ENCODE measurements around the gene PRIMPOL. TPM values are rescaled to one million over a fixed set of nuclear protein-coding genes. Genes with fewer than 3 reads are reported as not detected.
A peak's percentile ranks its signal among the peaks of the same experiment; 100 is the strongest.
"Not testable (repeated sequence)": the region's sequence is repeated elsewhere in the genome, so short reads cannot be mapped to it uniquely, and the experiment has no call there.

PRIMPOL gene
- total RNA-seq, 4 donors from 2014 or later, result 13.3 to 33.0 (median 25.0) TPM

DNA sequence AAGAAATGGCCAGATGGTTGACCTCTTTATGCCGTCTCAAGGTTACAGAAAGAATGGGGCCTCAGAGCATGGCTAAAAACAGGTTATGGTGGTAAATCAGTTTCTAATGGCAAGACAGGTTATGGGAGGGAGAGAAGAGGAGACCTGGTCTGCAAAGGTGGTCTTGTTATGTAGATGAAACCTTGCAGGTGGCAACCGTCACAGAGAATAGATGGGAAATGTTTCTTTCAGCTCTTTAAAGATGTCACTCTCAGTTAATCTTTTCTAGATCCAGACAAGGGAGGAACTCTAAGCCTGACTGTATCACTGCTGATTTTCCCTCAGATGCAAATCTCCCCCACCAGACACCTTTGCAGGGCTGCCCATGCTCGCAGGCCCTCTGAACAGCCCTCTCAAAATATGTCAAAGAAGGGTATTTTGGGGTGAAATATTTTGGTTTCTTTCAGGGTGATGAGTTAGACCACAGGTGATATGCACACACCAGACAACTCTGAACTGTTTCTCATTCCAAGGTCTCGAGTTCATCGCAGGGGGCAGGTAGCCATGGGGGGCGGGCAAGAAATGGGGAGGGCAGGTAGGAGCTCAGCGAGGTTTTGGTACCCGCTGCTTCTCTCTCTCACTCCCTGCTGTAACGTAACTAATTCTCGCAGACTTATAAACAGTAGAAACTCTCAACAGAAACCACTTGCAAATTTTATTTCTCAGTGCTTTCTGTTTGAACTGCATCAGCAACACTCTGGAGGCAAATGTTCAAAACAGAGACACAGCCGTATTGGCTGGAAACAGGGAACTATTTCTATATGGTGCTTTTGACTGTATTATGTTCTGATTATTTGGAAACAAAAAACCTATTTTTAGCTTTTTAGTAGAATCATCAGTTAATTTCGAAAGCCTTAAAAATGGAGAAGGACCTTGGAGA is 32.6 kb upstream of the PRIMPOL start:
- no peak overlapping the region for H3K27ac ChIP-seq
- no peak for DNase-seq
- H3K9me3 ChIP-seq, result no peaks in the 10 kb centered on the region
- H3K36me3 ChIP-seq, result no peaks in the 10 kb centered on the region
- TF ChIP-seq CTCF (IDR thresholded peaks at IDR 0.05), result no peak
- TF ChIP-seq POLR2A (IDR thresholded peaks at IDR 0.05), result no peak
- no peak overlapping the region for H3K4me3 ChIP-seq
- no peaks in the 10 kb centered on the region for H3K27me3 ChIP-seq
- no peaks in the 10 kb centered on the region for H3K4me1 ChIP-seq

DNA sequence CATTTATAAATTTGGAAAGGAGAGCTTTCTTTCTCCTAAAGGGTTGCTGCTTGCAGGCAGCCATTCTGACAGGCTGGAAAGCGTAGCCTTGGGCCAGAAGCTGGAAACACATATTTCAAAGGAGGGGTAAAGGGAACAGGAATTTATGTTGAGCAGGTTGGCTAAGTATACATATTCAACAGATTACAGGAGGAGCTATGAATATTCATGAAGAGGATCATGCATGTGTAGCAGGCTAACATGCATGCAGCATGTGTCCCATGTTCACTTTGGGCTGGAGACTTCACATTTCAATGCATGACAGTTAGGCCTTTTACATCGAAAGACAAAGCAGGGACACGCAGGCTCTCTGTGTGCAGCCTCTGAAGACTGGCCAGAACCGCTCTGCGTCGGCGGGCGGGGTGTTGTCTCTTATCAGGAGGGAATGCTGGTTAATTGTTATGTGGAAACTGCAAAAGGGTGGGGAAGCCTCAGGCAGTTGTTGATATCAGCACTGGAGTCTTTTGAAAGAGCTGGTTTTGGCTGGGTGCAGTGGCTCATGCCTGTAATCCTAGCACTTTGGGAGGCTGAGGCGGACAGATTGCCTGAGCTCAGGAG is 31.8 kb upstream of the PRIMPOL start:
- H3K36me3 ChIP-seq, result no peaks in the 10 kb centered on the region
- no peaks in the 10 kb centered on the region for H3K9me3 ChIP-seq
- TF ChIP-seq CTCF (IDR thresholded peaks at IDR 0.05) (no peak), POLR2A (IDR thresholded peaks at IDR 0.05) (no peak)
- H3K27me3 ChIP-seq, result no peaks in the 10 kb centered on the region
- no peak overlapping the region for H3K4me3 ChIP-seq
- no peak overlapping the region for H3K27ac ChIP-seq
- H3K4me1 ChIP-seq, result no peaks in the 10 kb centered on the region
- peak in 1 of 3 donors; percentile 49 for DNase-seq

DNA sequence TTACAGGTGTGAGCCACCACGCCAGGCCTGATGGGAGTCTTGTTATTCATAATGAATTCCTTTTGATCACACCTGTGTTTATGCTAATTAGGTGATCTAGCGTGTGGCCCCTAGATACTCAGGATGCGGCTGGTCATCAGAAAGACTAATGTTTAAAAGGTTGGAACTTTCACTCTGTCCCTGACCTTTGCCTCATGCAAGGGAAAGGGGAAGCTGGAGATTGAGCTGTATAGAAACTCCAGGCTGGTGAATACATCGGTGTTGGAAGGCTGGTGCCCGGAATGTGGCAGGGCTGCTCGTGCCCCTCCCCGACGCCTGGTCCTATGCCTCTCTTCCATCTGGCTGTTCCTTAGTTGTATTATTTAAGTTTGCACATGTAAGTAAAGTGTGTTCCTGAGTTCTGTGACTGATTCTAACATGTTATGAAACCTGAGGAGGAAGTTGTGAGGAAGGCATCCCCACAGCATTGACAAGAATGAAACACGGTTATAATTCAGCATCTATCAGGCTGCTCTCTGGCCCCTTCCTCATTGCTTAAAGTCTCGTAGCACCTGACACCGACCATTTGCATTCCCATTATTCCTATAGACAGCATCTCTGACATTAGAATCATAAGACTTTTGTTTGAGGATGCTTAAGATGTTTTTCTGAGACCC is 29.2 kb upstream of the PRIMPOL start:
- H3K36me3 ChIP-seq, result no peaks in the 10 kb centered on the region
- H3K27me3 ChIP-seq, result no peaks in the 10 kb centered on the region
- no peaks in the 10 kb centered on the region for H3K9me3 ChIP-seq
- TF ChIP-seq CTCF (IDR thresholded peaks at IDR 0.05) (no peak), POLR2A (IDR thresholded peaks at IDR 0.05) (no peak)
- no peak for DNase-seq
- H3K27ac ChIP-seq, result no peak overlapping the region
- no peak overlapping the region for H3K4me3 ChIP-seq
- no peaks in the 10 kb centered on the region for H3K4me1 ChIP-seq

GRCh38 chr4:184621518-184621917 is 28.0 kb upstream of the PRIMPOL start:
- Histone ChIP-seq H3K9me3 (no peaks in the 10 kb centered on the region), H3K4me1 (no peaks in the 10 kb centered on the region), H3K27me3 (no peaks in the 10 kb centered on the region), H3K27ac (no peak overlapping the region), H3K36me3 (no peaks in the 10 kb centered on the region), H3K4me3 (no peak overlapping the region)
- TF ChIP-seq CTCF (IDR thresholded peaks at IDR 0.05) (no peak), POLR2A (IDR thresholded peaks at IDR 0.05) (no peak)
- DNase-seq, result no peak

DNA sequence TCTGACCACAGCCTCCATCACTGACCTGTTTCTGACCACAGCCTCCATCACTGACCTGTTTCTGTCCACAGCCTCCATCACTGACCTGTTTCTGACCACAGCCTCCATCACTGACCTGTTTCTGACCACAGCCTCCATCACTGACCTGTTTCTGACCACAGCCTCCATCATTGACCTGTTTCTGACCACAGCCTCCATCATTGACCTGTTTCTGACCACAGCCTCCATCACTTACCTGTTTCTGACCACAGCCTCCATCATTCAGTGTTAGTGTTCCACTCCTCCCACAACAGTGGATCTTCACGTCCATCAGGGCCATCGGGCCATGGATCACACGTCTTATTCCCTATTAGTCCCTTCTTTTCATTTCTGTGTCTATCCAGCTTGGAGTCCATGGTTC is 25.0 kb upstream of the PRIMPOL start:
- H3K36me3 ChIP-seq, result peaks cover 0 to 25% (median 3%) of the 10 kb centered on the region in 3 donors
- not testable (repeated sequence) for H3K27me3 ChIP-seq, H3K4me1 ChIP-seq, H3K9me3 ChIP-seq, DNase-seq, H3K27ac ChIP-seq, H3K4me3 ChIP-seq

Data from Peyer's patch (tissue), 4 donors.